K562 treated with DMSO at 1 percent for 24 hours (cell line): ENCODE results near the gene SLC30A1. TPM values are rescaled to one million over a fixed set of nuclear protein-coding genes. Genes with fewer than 3 reads are reported as not detected.

Experiments
- total RNA-seq: library from RNA; unstranded; fragments of 300-600 nt; gene quantifications from 2 replicates; pipeline ENCODE4 v1.2.3, GENCODE V29; 2022; ENCODE audit warnings: low read depth; ENCODE audit not compliant: insufficient read depth

Gene SLC30A1
- 7.5 and 8.3 TPM in 2 replicates for total RNA-seq

GRCh38 chr1:211578640-211579439, at the start of gene SLC30A1:
SLC30A1 (minus strand) TSS chr1:211579161; CDS start chr1:211578612, 549 bp downstream.

Other genes starting within 250 kb of the SLC30A1 start
- gene RD3, start 87.0 kb downstream of the SLC30A1 start, total RNA-seq: not detected in 2 replicates
- gene NEK2, start 96.5 kb upstream of the SLC30A1 start, total RNA-seq: 54.8 and 62.3 TPM in 2 replicates